ENCODE results near the gene TTC38.

Gene TTC38

GRCh38 chr22:46267431-46268279 is at the start of gene TTC38:
Gene TTC38, plus strand, starts transcription at chr22:46268008. Its CDS starts 32 bp downstream, at chr22:46268040.
- DNase-seq (ENCODE audit: low spot score) = peak; percentile 84

GRCh38 chr22:46219636-46220035 is 48.2 kb upstream of the TTC38 start:
- no peak for DNase-seq (ENCODE audit: low spot score)

GRCh38 chr22:46220921-46221320 is 46.9 kb upstream of the TTC38 start:
- DNase-seq (ENCODE audit: low spot score) = no peak

GRCh38 chr22:46224044-46224897 is 43.5 kb upstream of the TTC38 start:
- DNase-seq (ENCODE audit: low spot score) = no peak

- no peak for DNase-seq (ENCODE audit: low spot score)
Measured at GRCh38 chr22:46224898-46225290, 42.9 kb upstream of the TTC38 start.

- no peak for DNase-seq (ENCODE audit: low spot score)
Measured at GRCh38 chr22:46225631-46226030, 42.2 kb upstream of the TTC38 start.

GRCh38 chr22:46226577-46226976 is 41.2 kb upstream of the TTC38 start:
- DNase-seq (ENCODE audit: low spot score) = no peak

- no peak for DNase-seq (ENCODE audit: low spot score)
Measured at GRCh38 chr22:46229701-46230100, 38.1 kb upstream of the TTC38 start.

- DNase-seq (ENCODE audit: low spot score) = no peak
Measured at GRCh38 chr22:46230262-46230901, 37.4 kb upstream of the TTC38 start.

GRCh38 chr22:46233231-46233630 is 34.6 kb upstream of the TTC38 start:
- no peak for DNase-seq (ENCODE audit: low spot score)

- no peak for DNase-seq (ENCODE audit: low spot score)
Measured at GRCh38 chr22:46234969-46235368, 32.8 kb upstream of the TTC38 start.

- DNase-seq (ENCODE audit: low spot score) = no peak
Measured at GRCh38 chr22:46237453-46238124, 30.2 kb upstream of the TTC38 start.

- DNase-seq (ENCODE audit: low spot score) = no peak
Measured at GRCh38 chr22:46238541-46238940, 29.3 kb upstream of the TTC38 start.

- DNase-seq (ENCODE audit: low spot score) = no peak
Measured at GRCh38 chr22:46239261-46240048, 28.4 kb upstream of the TTC38 start.

GRCh38 chr22:46240073-46240472 is 27.7 kb upstream of the TTC38 start:
- no peak for DNase-seq (ENCODE audit: low spot score)

GRCh38 chr22:46240506-46240905 is 27.3 kb upstream of the TTC38 start:
- DNase-seq (ENCODE audit: low spot score) = no peak

GRCh38 chr22:46240907-46241306 is 26.9 kb upstream of the TTC38 start:
- DNase-seq (ENCODE audit: low spot score) = no peak

GRCh38 chr22:46241396-46242007 is 26.3 kb upstream of the TTC38 start:
- no peak for DNase-seq (ENCODE audit: low spot score)

GRCh38 chr22:46242076-46242475 is 25.7 kb upstream of the TTC38 start:
- no peak for DNase-seq (ENCODE audit: low spot score)

GRCh38 chr22:46244771-46245170 is 23.0 kb upstream of the TTC38 start:
- no peak for DNase-seq (ENCODE audit: low spot score)

- no peak for DNase-seq (ENCODE audit: low spot score)
Measured at GRCh38 chr22:46245511-46245910, 22.3 kb upstream of the TTC38 start.
